Central memory CD8-positive, alpha-beta T cell (primary cell): Measurements from ENCODE around the gene NAALADL2.

Experiments used
- ATAC-seq: fragments of 150-1000 bp; cut with Tn5 transposase; replicated peaks from 2 replicates; pipeline ENCODE4 v1.10.0; 2022; ENCODE audit warnings: mild to moderate bottlenecking, moderate FRiP score, moderate number of reproducible peaks; ENCODE audit not compliant: poor library complexity, severe bottlenecking; ENCODE audit errors: extremely low read depth
- DNase-seq, 2 donors: peaks; one replicate each; pipeline ENCODE4 v3.0.0; 2021; ENCODE audit warnings: low spot score in 2 of 2
- H3K27ac Mint-ChIP-seq: one replicate; pipeline ENCODE4 v1.8.0; 2022; ENCODE audit warnings: low read depth, mild to moderate bottlenecking, moderate library complexity, mixed read lengths
- H3K27me3 Mint-ChIP-seq: one replicate; pipeline ENCODE4 v1.8.0; 2022; ENCODE audit warnings: mixed read lengths
- H3K36me3 Mint-ChIP-seq: one replicate; pipeline ENCODE4 v1.8.0; 2022; ENCODE audit warnings: mild to moderate bottlenecking, moderate library complexity, mixed read lengths; ENCODE audit not compliant: insufficient read depth
- H3K4me1 Mint-ChIP-seq: one replicate; pipeline ENCODE4 v1.8.0; 2022; ENCODE audit warnings: mixed read lengths
- H3K4me3 Mint-ChIP-seq: one replicate; pipeline ENCODE4 v1.8.0; 2022; ENCODE audit warnings: mild to moderate bottlenecking, moderate library complexity, mixed read lengths
- H3K9me3 Mint-ChIP-seq: one replicate; pipeline ENCODE4 v1.8.0; 2022; ENCODE audit warnings: mixed read lengths

The NAALADL2 gene

GRCh38 chr3:175668300-175668699, 809.2 kb downstream of the NAALADL2 start:
- no peaks in the 10 kb centered on the region for H3K4me1 Mint-ChIP-seq
- no peaks in the 10 kb centered on the region for H3K27me3 Mint-ChIP-seq
- peaks cover 6% of the 10 kb centered on the region for H3K9me3 Mint-ChIP-seq
- H3K36me3 Mint-ChIP-seq, result no peaks in the 10 kb centered on the region
- H3K4me3 Mint-ChIP-seq, result no peak overlapping the region
- DNase-seq (no peak), ATAC-seq (no peak)
- no peak overlapping the region for H3K27ac Mint-ChIP-seq

GRCh38 chr3:175670557-175670956, 811.4 kb downstream of the NAALADL2 start:
- Mint-ChIP-seq H3K4me3 (no peak overlapping the region), H3K4me1 (no peaks in the 10 kb centered on the region), H3K27me3 (no peaks in the 10 kb centered on the region), H3K9me3 (peaks cover 6% of the 10 kb centered on the region), H3K36me3 (no peaks in the 10 kb centered on the region), H3K27ac (no peak overlapping the region)
- no peak for ATAC-seq
- no peak for DNase-seq

GRCh38 chr3:175672119-175672689, 813.1 kb downstream of the NAALADL2 start:
- Mint-ChIP-seq H3K36me3 (no peaks in the 10 kb centered on the region), H3K4me1 (no peaks in the 10 kb centered on the region), H3K4me3 (no peak overlapping the region), H3K9me3 (peaks cover 6% of the 10 kb centered on the region), H3K27ac (no peak overlapping the region), H3K27me3 (no peaks in the 10 kb centered on the region)
- ATAC-seq, result no peak
- DNase-seq, result no peak

- H3K4me1 Mint-ChIP-seq, result no peaks in the 10 kb centered on the region
- no peak overlapping the region for H3K4me3 Mint-ChIP-seq
- peaks cover 7% of the 10 kb centered on the region for H3K9me3 Mint-ChIP-seq
- H3K27me3 Mint-ChIP-seq, result no peaks in the 10 kb centered on the region
- ATAC-seq (no peak), DNase-seq (no peak)
- H3K36me3 Mint-ChIP-seq, result peaks cover 2% of the 10 kb centered on the region
- no peak overlapping the region for H3K27ac Mint-ChIP-seq
Observed at GRCh38 chr3:175679568-175679967, 820.4 kb downstream of the NAALADL2 start.

- DNase-seq (no peak), ATAC-seq (no peak)
- Mint-ChIP-seq H3K27me3 (no peaks in the 10 kb centered on the region), H3K4me1 (no peaks in the 10 kb centered on the region), H3K27ac (no peak overlapping the region), H3K36me3 (no peaks in the 10 kb centered on the region), H3K4me3 (no peak overlapping the region), H3K9me3 (peaks cover 4% of the 10 kb centered on the region)
Observed at GRCh38 chr3:175692256-175692655, 833.1 kb downstream of the NAALADL2 start.

GRCh38 chr3:175695251-175695650, 836.1 kb downstream of the NAALADL2 start:
- no peak overlapping the region for H3K27ac Mint-ChIP-seq
- ATAC-seq (no peak), DNase-seq (no peak)
- no peak overlapping the region for H3K4me3 Mint-ChIP-seq
- no peaks in the 10 kb centered on the region for H3K9me3 Mint-ChIP-seq
- H3K4me1 Mint-ChIP-seq, result no peaks in the 10 kb centered on the region
- no peaks in the 10 kb centered on the region for H3K36me3 Mint-ChIP-seq
- no peaks in the 10 kb centered on the region for H3K27me3 Mint-ChIP-seq

- Mint-ChIP-seq H3K36me3 (no peaks in the 10 kb centered on the region), H3K27ac (no peak overlapping the region), H3K4me1 (no peaks in the 10 kb centered on the region), H3K9me3 (peaks cover 29% of the 10 kb centered on the region), H3K4me3 (no peak overlapping the region), H3K27me3 (no peaks in the 10 kb centered on the region)
- no peak for ATAC-seq
- DNase-seq, result no peak
Observed at GRCh38 chr3:175702956-175703355, 843.8 kb downstream of the NAALADL2 start.

- Mint-ChIP-seq H3K4me3 (no peak overlapping the region), H3K4me1 (no peaks in the 10 kb centered on the region)
- no peak for ATAC-seq
Observed at GRCh38 chr3:175704366-175705055, 845.4 kb downstream of the NAALADL2 start.

GRCh38 chr3:175713268-175713667, 854.1 kb downstream of the NAALADL2 start:
- H3K27me3 Mint-ChIP-seq, result no peaks in the 10 kb centered on the region
- H3K36me3 Mint-ChIP-seq, result no peaks in the 10 kb centered on the region
- ATAC-seq, result no peak
- H3K27ac Mint-ChIP-seq, result no peak overlapping the region
- H3K4me1 Mint-ChIP-seq, result no peaks in the 10 kb centered on the region
- no peak overlapping the region for H3K4me3 Mint-ChIP-seq
- DNase-seq, result no peak
- peaks cover 6% of the 10 kb centered on the region for H3K9me3 Mint-ChIP-seq

More at GRCh38 chr3:175704366-175705055, 845.4 kb downstream of the NAALADL2 start:
- Mint-ChIP-seq H3K36me3 (no peaks in the 10 kb centered on the region), H3K9me3 (peaks cover 33% of the 10 kb centered on the region), H3K27ac (no peak overlapping the region), H3K27me3 (no peaks in the 10 kb centered on the region)
- no peak for DNase-seq

- H3K9me3 Mint-ChIP-seq, result peaks cover 15% of the 10 kb centered on the region
- DNase-seq (no peak), ATAC-seq (no peak)
- H3K27me3 Mint-ChIP-seq, result no peaks in the 10 kb centered on the region
- H3K4me3 Mint-ChIP-seq, result no peak overlapping the region
- H3K27ac Mint-ChIP-seq, result no peak overlapping the region
- H3K4me1 Mint-ChIP-seq, result no peaks in the 10 kb centered on the region
- no peaks in the 10 kb centered on the region for H3K36me3 Mint-ChIP-seq
Observed at GRCh38 chr3:175716446-175716845, 857.3 kb downstream of the NAALADL2 start.

GRCh38 chr3:175726228-175726627, 867.1 kb downstream of the NAALADL2 start:
- Mint-ChIP-seq H3K36me3 (no peaks in the 10 kb centered on the region), H3K4me1 (no peaks in the 10 kb centered on the region), H3K4me3 (no peak overlapping the region), H3K27me3 (no peaks in the 10 kb centered on the region), H3K27ac (no peak overlapping the region), H3K9me3 (peaks cover 10% of the 10 kb centered on the region)
- ATAC-seq (no peak), DNase-seq (no peak)

GRCh38 chr3:175728566-175728965, 869.4 kb downstream of the NAALADL2 start:
- ATAC-seq (no peak), DNase-seq (no peak)
- no peak overlapping the region for H3K4me3 Mint-ChIP-seq
- H3K27ac Mint-ChIP-seq, result no peak overlapping the region
- H3K36me3 Mint-ChIP-seq, result no peaks in the 10 kb centered on the region
- H3K9me3 Mint-ChIP-seq, result peaks cover 18% of the 10 kb centered on the region
- no peaks in the 10 kb centered on the region for H3K27me3 Mint-ChIP-seq
- H3K4me1 Mint-ChIP-seq, result no peaks in the 10 kb centered on the region

- H3K4me3 Mint-ChIP-seq, result no peak overlapping the region
Observed at GRCh38 chr3:175729466-175729865, 870.3 kb downstream of the NAALADL2 start.

More at GRCh38 chr3:175729466-175729865, 870.3 kb downstream of the NAALADL2 start:
- Mint-ChIP-seq H3K27me3 (no peaks in the 10 kb centered on the region), H3K36me3 (no peaks in the 10 kb centered on the region), H3K4me1 (no peaks in the 10 kb centered on the region), H3K27ac (no peak overlapping the region), H3K9me3 (peaks cover 18% of the 10 kb centered on the region)
- ATAC-seq, result no peak
- DNase-seq, result no peak
